ENCODE data around the gene PLCH1.

The PLCH1 gene, protein sequence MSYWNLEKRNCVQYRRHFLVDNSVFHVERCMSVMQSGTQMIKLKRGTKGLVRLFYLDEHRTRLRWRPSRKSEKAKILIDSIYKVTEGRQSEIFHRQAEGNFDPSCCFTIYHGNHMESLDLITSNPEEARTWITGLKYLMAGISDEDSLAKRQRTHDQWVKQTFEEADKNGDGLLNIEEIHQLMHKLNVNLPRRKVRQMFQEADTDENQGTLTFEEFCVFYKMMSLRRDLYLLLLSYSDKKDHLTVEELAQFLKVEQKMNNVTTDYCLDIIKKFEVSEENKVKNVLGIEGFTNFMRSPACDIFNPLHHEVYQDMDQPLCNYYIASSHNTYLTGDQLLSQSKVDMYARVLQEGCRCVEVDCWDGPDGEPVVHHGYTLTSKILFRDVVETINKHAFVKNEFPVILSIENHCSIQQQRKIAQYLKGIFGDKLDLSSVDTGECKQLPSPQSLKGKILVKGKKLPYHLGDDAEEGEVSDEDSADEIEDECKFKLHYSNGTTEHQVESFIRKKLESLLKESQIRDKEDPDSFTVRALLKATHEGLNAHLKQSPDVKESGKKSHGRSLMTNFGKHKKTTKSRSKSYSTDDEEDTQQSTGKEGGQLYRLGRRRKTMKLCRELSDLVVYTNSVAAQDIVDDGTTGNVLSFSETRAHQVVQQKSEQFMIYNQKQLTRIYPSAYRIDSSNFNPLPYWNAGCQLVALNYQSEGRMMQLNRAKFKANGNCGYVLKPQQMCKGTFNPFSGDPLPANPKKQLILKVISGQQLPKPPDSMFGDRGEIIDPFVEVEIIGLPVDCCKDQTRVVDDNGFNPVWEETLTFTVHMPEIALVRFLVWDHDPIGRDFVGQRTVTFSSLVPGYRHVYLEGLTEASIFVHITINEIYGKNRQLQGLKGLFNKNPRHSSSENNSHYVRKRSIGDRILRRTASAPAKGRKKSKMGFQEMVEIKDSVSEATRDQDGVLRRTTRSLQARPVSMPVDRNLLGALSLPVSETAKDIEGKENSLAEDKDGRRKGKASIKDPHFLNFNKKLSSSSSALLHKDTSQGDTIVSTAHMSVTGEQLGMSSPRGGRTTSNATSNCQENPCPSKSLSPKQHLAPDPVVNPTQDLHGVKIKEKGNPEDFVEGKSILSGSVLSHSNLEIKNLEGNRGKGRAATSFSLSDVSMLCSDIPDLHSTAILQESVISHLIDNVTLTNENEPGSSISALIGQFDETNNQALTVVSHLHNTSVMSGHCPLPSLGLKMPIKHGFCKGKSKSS (N-terminal part only)

DNA sequence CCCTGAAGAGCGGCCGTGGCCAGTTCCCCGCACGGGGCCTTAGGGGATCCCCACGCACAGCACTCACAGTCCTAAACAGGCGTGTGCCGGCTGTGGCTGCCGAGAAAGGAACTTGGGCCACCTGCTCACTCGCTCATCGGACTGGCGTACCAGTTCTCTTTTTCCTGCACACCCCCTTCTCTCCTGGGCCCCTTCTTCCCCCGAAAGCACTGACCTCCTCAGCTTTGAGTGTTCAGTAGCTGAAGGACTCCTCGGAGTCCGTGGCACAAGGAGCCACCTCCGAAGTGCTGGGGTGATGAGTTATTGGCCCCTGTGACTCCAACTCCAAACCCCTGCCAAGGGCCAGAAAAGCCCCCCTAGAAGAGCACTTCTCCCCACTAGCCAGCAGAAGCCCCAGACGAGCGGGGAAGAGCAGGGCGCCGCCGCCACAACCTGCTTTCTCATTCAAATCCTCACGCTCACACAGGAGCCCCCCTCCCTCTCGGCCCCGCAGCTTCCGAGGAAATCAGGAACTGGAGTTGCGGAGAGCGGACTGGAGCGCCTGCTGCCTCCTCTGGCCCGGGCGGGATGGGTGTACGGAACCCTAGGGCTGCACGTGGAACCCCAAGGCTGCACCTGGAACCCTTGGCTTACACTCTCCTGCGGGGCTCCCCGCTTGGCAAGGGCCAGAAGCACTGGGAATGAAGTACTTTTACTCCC, at the start of gene PLCH1:
PLCH1 (minus strand) TSS at position 446 of the 699 bp plus-strand sequence. CDS start 40,847 bp downstream, outside the sequence.
- peak within 1 kb of the TSS; percentile 93 for H3K4me3 ChIP-seq (ENCODE audit: low read depth, low read length)

DNA sequence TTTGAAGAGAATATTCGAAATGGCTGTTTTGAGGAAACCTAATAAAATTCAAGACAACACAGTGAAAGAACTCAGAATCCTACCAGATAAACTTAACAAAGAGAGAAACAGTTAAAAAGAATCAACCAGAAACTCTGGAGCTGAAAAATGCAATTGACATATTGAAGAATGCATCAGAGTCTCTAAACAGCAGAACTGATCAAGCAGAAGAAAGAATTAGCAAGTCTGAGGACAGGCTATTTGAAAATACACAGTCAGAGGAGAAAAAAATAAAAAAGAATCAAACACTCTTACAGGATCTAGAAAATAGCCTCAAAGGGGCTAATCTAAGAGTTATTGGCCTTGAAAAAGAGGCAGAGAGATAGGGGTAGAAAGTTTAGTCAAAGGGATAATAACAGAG, 47.7 kb upstream of the PLCH1 start:
- no peak overlapping the region for H3K4me3 ChIP-seq (ENCODE audit: low read depth, low read length)

DNA sequence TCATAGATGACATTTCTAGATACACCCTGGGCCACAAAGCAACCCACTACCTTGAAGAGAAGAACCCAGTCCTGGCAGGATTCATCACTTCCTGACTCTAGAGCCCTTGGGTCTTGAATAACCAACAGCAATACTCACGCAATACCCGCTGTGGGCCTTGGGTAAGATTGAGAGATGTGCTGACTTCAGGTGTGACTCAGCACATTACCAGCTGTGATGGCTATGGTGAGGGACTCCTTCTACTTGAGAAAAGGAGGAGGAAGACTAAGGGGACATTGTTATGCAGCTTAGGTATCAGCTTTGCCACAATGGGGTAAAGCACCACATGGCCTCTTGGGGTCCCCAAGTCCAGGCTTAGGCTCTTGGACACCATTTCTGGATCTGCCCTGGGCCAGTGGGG, 46.3 kb upstream of the PLCH1 start:
- H3K4me3 ChIP-seq (ENCODE audit: low read depth, low read length), result no peak overlapping the region

DNA sequence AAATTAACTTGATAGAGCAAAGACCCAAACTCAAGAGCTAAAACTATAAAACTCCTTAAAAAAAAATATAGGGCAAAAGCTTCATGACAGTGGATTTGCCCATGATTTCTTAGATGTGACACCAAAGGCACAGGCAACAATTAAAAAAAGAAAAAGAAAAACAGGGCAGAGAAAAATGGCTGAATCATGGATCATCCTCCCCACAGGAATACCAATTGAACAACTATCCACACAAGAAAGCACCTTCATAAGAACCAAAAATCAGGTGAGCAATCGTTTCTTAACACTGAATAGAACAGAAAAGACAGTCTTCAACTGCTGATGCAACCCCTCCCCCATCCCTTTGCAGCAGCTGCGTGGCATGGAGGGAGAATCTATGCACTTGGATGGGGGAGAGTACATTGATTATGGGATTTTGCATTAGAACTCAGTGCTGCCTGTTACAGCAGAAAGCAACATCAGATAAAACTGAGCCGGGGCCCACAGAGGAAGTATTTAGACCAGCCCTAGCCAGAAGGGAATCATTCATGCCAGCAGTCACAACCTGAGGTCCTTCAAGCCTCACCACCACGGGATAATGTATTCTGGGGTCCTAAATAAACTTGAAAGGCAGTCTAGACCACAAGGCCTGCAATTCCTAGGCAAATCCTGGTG, 45.5 kb upstream of the PLCH1 start:
- H3K4me3 ChIP-seq (ENCODE audit: low read depth, low read length), result no peak overlapping the region

DNA sequence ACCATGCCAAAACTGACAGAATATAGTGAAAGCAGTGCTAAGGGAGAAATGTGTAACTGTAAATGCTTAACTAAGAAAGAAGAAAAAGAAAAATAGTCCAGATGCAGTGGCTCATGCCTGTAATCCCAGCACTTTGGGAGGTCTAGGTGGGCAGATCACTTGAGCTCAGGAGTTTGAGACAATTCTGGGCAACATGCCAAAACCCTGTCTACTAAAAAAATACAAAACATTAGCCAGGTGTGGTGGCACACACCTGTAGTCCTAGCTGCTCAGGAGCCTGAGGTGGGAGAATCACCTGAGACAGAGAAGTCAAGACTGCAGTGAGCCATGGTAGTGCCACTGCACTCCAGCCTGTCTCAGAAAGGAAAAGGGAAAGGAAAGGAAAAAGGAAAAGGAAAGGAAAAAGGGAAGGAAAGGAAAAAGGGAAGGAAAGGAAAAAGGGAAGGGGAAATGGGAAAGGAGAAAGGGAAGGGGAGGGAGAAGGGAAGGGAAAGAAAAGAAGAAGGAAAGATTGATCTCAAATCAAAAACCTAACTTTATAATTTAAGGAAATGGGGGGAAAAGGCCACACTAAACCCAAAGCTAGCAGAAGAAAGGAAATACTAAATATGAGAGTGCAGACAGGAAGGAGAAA, 40.9 kb upstream of the PLCH1 start:
- H3K4me3 ChIP-seq (ENCODE audit: low read depth, low read length), result no peak overlapping the region

DNA sequence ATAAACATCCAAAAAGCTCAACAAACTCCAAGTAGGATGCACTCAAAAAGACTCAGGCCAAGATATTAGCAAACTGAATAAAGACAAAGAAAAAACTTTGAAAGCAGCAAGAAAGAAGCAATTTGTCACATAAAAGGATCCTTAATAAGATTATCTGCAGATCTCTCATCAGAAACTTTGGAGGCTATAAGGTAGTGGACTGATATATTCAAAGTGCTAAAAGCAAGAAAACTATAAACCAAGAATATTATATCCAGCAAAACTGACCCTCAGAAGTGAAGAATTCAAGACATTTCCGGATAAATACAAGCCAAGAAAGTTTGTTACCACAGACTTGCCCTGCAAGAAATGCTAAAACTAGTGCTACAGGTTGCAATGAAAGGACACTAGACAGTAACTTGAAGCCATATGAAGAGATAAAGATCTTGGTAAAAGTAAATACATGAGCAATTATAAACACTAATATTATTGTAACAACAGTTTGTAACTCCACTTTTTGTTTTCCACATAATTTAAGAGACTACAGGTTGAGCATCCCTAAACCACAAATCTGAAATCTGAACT, 37.6 kb upstream of the PLCH1 start:
- H3K4me3 ChIP-seq (ENCODE audit: low read depth, low read length), result no peak overlapping the region

DNA sequence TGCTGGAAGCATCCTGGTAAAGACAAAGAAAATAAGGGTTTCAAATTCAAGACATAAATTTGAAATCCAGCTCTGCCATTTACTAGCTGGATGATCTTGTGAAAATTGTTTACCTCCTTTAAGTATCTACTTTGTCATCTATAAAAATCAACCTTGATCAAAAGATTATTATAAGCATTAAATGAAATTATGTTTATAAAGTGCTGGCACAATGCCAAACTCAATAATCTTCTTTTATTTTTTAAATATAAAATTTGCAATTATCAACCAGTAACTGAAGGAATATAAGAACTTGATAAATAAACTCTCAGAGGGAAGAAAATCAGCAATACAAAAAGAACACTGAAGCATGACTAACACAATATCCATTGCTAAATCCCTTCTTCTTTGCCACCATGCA, 35.4 kb upstream of the PLCH1 start:
- H3K4me3 ChIP-seq (ENCODE audit: low read depth, low read length), result no peak overlapping the region

DNA sequence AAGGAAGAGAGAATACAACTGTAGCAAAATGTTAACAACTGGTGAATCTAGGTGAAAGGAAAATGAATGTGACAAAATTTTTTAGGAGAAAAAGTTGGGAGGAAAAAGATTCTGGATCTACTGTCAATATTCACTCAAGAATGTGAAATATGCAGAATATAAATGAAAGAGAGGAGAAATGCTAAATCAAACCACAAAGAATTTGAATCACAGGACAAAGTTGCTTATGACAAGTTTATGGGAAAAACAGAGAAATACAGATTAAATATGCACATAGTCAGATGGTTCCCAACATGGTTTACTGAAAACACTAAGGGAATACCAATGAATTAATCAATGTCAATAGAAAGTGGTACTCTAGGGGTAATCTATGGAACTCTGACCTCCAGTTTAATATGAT, 33.6 kb upstream of the PLCH1 start:
- no peak overlapping the region for H3K4me3 ChIP-seq (ENCODE audit: low read depth, low read length)

DNA sequence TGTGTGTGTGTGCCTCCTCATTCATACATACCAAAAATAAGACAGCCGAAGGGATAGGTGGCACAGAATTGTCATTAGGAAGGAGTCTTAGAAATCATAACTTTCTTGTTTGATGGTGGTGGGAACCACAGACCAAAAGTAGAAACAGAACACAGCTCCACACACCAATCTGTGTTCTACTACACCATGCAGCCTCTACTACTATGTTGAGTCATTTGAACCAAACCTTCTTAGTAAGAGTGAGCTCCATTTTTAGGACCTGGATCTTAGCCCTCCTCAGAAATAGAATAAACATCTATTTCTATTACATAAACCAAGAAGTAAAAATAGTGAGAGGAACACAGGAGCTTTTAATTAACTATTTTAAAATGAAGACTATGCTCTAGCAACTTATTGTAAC, 27.9 kb upstream of the PLCH1 start:
- H3K4me3 ChIP-seq (ENCODE audit: low read depth, low read length), result no peak overlapping the region

DNA sequence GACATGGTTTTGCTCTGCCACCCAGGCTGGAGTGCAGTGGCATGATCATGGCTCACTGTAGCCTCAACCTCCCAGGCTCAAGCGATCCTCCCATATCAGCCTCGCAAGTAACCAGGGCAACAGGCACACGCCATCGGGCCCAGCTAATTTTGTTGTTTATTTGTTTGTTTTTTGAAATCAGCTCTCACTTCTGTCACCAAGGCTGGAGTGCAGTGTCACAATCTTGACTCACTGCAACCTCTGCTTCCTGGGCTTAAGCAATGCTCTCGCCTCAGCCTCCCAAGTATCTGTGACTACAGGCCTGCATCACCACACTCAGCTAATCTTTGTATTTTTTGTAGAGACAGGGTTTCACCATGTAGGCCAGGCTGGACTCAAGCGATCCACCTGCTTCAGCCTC, 26.3 kb upstream of the PLCH1 start:
- no peak overlapping the region for H3K4me3 ChIP-seq (ENCODE audit: low read depth, low read length)

DNA sequence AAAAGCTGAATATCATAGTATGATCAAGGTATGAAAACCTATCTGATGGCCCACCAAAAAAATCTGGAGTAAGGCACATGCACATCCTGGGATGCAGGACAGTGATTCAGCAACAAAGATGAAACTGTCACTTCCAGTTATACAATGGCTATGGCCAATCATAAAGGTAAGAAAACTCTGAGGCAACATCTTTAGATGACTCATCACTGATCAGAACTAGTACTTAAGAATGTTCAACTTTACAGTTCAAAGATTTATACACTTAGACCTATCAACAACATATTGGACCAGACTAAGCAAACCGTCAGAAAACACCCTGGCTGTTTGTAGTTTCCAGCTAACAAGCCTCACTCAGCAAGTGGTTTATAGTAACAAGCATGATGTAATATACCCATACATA, 21.3 kb upstream of the PLCH1 start:
- H3K4me3 ChIP-seq (ENCODE audit: low read depth, low read length), result no peak overlapping the region

DNA sequence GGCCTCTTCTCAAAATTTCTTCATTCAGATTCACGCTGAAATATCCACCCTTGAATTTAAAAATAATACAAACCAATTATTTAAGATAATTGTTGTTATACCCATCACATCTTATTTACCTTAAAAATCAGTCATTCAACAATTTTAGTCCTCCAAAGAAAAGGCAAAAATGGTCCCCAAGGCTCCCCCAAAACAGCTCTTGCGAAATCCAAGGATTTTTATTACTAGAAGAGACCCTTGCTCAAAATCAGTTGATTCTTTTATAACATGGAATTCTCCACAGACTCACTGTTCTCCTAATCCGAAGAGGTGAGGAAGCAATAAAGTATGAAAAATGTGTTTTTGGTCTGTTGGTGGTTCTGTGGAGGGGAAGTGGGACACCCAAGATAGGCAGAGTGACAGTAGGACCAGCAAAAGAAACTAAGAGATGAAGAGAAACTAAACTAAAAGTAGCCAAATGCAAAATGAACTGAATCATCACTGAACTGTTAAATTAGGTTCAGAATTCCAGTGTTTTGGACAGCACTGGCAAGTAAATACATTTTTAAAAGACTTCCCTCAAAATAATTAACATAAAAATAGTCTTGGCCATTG, 19.1 kb upstream of the PLCH1 start:
- H3K4me3 ChIP-seq (ENCODE audit: low read depth, low read length), result no peak overlapping the region

DNA sequence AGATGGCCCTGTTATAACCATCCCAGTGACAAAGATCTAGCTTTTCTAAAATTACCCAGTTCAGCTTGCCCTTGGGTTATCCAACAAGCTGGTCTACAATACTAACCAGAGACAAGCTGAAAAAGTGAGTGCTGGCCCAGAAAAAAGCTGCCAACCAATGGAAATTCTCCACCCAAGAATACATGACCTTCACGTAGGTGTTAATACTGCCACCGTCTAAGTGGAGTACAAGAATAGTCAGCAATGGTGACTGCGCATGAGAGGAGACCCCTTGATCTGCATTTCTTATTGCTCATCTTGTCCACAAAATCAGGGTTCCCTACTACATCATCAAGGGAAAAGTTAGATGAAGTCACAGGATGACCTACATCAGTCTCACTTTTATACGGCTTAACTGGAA, 15.8 kb upstream of the PLCH1 start:
- no peak overlapping the region for H3K4me3 ChIP-seq (ENCODE audit: low read depth, low read length)

DNA sequence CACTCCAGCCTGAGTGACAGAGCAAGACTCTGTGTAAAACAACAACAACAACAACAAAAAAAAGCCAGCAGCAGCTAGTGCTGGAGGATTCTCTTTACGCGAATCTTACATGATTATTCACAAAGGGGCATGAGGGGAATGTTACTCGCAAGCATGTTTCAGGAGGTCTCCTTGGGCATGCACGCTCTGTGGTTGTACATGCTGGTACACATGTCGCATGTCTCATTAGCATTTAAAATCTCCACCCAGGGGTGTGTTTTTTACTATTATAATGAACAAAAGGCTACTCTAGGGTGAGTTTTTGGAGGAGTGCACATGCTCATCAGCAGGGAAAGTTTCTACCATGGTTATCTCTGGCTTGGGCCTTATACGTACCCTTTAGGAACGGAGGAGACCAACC, 12.7 kb upstream of the PLCH1 start:
- no peak overlapping the region for H3K4me3 ChIP-seq (ENCODE audit: low read depth, low read length)

DNA sequence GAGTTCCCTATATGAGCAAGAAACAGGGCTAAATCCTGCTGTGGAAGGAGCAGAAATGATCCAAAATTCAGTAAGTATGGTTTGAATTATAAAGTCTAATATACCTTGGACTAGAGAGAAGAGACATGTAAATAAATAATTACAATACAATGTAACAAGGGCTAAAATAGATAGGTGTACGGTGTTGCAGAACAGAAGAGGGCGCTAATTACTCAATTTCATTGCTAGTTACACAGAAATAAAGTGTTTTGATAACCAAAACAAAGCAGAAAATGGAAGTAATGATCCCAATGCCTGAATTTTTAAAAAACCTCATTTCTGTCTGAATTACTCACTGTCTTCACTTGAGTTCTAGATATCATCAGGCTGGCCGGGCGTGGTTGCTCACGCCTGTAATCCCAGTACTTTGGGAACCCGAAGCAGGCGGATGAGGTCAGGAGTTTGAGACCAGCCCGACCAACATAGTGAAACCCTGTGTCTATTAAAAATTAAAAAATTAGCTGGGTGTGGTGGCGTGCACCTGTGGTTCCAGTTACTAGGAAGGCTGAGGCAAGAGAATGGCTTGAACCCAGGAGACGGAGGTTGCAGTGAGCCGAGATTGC, 8.3 kb upstream of the PLCH1 start:
- H3K4me3 ChIP-seq (ENCODE audit: low read depth, low read length), result no peak overlapping the region

DNA sequence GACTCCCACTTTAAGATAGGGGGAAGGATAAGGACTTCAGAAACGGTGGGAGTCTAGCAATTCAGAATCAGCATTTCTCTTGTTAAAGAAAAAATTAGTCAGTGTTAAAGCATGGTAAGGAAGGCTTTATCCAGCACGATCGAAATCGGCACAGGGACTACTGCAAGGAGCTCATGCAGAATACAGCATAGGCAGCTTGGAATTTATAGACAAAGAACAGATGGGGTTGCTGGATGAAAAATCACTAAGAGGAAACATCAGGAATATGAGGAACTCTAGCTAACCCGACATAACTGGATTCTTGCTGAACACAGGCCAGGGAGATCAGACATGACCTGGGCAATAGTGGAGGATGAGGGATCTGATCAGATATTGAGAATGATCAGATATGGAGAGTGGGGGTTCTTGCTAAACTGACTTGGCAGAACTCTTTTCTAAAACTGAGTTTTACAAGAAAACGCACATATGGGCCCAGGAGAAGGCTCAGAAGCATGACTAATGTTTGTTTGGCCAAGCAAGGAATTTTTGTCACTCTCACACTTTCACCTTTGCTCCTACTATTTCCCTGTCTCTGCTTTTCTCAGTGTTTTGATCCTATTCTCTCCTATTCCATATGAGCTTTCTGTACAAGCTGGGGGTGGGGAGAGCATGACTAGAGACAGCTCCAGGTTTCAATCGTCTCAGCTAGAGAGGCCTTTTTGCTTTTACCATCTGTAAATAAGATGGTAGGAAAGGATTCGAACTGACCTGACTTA, 3.9 kb upstream of the PLCH1 start:
- no peak overlapping the region for H3K4me3 ChIP-seq (ENCODE audit: low read depth, low read length)

DNA sequence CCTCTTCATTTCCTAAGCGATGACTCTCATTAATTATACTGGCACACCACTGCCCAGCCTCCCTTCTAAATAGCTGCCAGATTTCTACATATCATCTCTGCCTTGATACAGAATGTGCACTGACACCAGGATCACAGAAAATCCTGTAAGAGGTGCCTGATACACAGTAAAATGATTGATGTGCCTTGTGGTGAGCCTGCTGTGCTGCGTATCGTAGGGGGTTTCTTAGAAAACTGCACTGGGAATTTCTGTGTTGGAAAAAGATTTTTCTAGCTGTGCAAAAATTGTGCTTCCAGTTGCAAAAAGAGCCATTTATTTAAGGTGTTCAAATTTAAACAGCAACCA, 3.0 kb upstream of the PLCH1 start:
- no peak overlapping the region for H3K4me3 ChIP-seq (ENCODE audit: low read depth, low read length)

DNA sequence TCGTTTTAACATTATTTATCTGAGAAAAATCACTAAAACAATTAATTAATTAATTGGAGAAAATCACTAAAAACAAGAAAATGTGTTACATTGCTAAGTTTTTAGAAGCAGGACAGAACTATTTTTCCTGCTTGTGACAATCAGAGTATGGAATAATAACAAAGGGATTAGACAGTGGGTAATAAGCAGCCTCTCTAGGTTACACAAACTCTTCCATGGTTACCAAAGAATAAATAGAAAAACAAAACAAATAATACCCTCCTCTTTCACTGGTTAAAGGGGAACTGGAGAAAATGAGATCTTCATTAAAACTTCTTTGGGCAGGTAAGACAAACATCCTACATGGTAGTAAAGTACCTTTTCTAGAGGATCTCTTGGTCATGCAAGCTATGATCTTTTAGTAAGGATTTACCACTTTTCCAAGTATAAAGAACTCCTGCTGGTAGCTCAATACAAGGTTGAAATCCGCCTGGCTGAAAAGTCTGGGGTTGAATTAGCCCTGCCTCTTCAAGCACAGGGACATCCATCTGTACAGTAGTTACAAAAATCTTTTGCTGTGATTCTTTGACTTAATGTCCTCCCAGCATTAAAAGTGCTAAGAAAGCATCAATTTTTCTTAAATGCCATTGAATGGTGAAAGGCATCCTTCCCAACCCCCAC, 2.5 kb upstream of the PLCH1 start:
- H3K4me3 ChIP-seq (ENCODE audit: low read depth, low read length), result no peak overlapping the region
